ENCODE measurements around the gene HAP1. TPM values are rescaled to one million over a fixed set of nuclear protein-coding genes. Genes with fewer than 3 reads are reported as not detected.

HAP1 gene
- total RNA-seq, 1 donor = under 0.01 TPM

- no peak overlapping the region for H3K27ac ChIP-seq (ENCODE audit: low read depth, low read length)
- peaks cover 6% of the 10 kb centered on the region for H3K4me1 ChIP-seq (ENCODE audit: insufficient read depth, low read length)
- H3K4me3 ChIP-seq (ENCODE audit: insufficient read depth, low read length) = no peak overlapping the region
- H3K36me3 ChIP-seq (ENCODE audit: insufficient read depth, low read length) = no peaks in the 10 kb centered on the region
- no peaks in the 10 kb centered on the region for H3K9me3 ChIP-seq (ENCODE audit: low read depth, low read length)
- H3K4me2 ChIP-seq (ENCODE audit: insufficient read depth, low read length) = no peak overlapping the region
- peaks cover 22% of the 10 kb centered on the region for H3K27me3 ChIP-seq (ENCODE audit: insufficient read depth, low read length)
- H3K79me2 ChIP-seq (ENCODE audit: insufficient read depth, low read length) = no peaks in the 10 kb centered on the region
- H4K20me1 ChIP-seq (ENCODE audit: insufficient read depth, low read length) = no peaks in the 10 kb centered on the region
- peak; percentile 10 for DNase-seq (ENCODE audit: insufficient read length, low spot score, missing footprints)
- H2AFZ ChIP-seq (ENCODE audit: low read length) = no peak overlapping the region
- TF ChIP-seq CTCF (IDR thresholded peaks at IDR 0.05; ENCODE audit: extremely low read depth, low read depth, low read length) = no peak
Observed at GRCh38 chr17:41741709-41742108, 7.3 kb upstream of the HAP1 start.

- no peak for DNase-seq (ENCODE audit: insufficient read length, low spot score, missing footprints)
- H2AFZ ChIP-seq (ENCODE audit: low read length) = no peak overlapping the region
- no peak overlapping the region for H3K4me3 ChIP-seq (ENCODE audit: insufficient read depth, low read length)
- TF ChIP-seq CTCF (IDR thresholded peaks at IDR 0.05; ENCODE audit: extremely low read depth, low read depth, low read length) = no peak
- H3K79me2 ChIP-seq (ENCODE audit: insufficient read depth, low read length) = no peaks in the 10 kb centered on the region
- H3K27me3 ChIP-seq (ENCODE audit: insufficient read depth, low read length) = peaks cover 27% of the 10 kb centered on the region
- H3K4me2 ChIP-seq (ENCODE audit: insufficient read depth, low read length) = no peak overlapping the region
- H3K4me1 ChIP-seq (ENCODE audit: insufficient read depth, low read length) = peaks cover 6% of the 10 kb centered on the region
- no peaks in the 10 kb centered on the region for H3K36me3 ChIP-seq (ENCODE audit: insufficient read depth, low read length)
- no peaks in the 10 kb centered on the region for H3K9me3 ChIP-seq (ENCODE audit: low read depth, low read length)
- no peak overlapping the region for H3K27ac ChIP-seq (ENCODE audit: low read depth, low read length)
- no peaks in the 10 kb centered on the region for H4K20me1 ChIP-seq (ENCODE audit: insufficient read depth, low read length)
Observed at GRCh38 chr17:41740506-41740905, 6.1 kb upstream of the HAP1 start.

- no peak overlapping the region for H3K27ac ChIP-seq (ENCODE audit: low read depth, low read length)
- H2AFZ ChIP-seq (ENCODE audit: low read length) = no peak overlapping the region
- no peaks in the 10 kb centered on the region for H3K9me3 ChIP-seq (ENCODE audit: low read depth, low read length)
Observed at GRCh38 chr17:41739661-41740352, 5.4 kb upstream of the HAP1 start.

GRCh38 chr17:41738801-41739112, 4.3 kb upstream of the HAP1 start:
- Histone ChIP-seq H3K4me3 (ENCODE audit: insufficient read depth, low read length) (no peak overlapping the region), H3K4me2 (ENCODE audit: insufficient read depth, low read length) (no peak overlapping the region), H3K36me3 (ENCODE audit: insufficient read depth, low read length) (no peaks in the 10 kb centered on the region), H2AFZ (ENCODE audit: low read length) (no peak overlapping the region), H3K27ac (ENCODE audit: low read depth, low read length) (no peak overlapping the region), H3K79me2 (ENCODE audit: insufficient read depth, low read length) (no peaks in the 10 kb centered on the region), H4K20me1 (ENCODE audit: insufficient read depth, low read length) (no peaks in the 10 kb centered on the region), H3K27me3 (ENCODE audit: insufficient read depth, low read length) (peaks cover 42% of the 10 kb centered on the region), H3K9me3 (ENCODE audit: low read depth, low read length) (no peaks in the 10 kb centered on the region), H3K4me1 (ENCODE audit: insufficient read depth, low read length) (peaks cover 10% of the 10 kb centered on the region)
- peak; percentile 57 for DNase-seq (ENCODE audit: insufficient read length, low spot score, missing footprints)
- no peak for TF ChIP-seq CTCF (IDR thresholded peaks at IDR 0.05; ENCODE audit: extremely low read depth, low read depth, low read length)

More at GRCh38 chr17:41739661-41740352, 5.4 kb upstream of the HAP1 start:
- no peak overlapping the region for H3K4me2 ChIP-seq (ENCODE audit: insufficient read depth, low read length)
- H3K27me3 ChIP-seq (ENCODE audit: insufficient read depth, low read length) = peaks cover 34% of the 10 kb centered on the region
- peaks cover 6% of the 10 kb centered on the region for H3K4me1 ChIP-seq (ENCODE audit: insufficient read depth, low read length)
- peak; percentile 84 for DNase-seq (ENCODE audit: insufficient read length, low spot score, missing footprints)
- no peaks in the 10 kb centered on the region for H3K36me3 ChIP-seq (ENCODE audit: insufficient read depth, low read length)
- no peaks in the 10 kb centered on the region for H4K20me1 ChIP-seq (ENCODE audit: insufficient read depth, low read length)
- no peak for TF ChIP-seq CTCF (IDR thresholded peaks at IDR 0.05; ENCODE audit: extremely low read depth, low read depth, low read length)
- H3K79me2 ChIP-seq (ENCODE audit: insufficient read depth, low read length) = no peaks in the 10 kb centered on the region
- no peak overlapping the region for H3K4me3 ChIP-seq (ENCODE audit: insufficient read depth, low read length)
